Measurements from ENCODE around the gene PSMC4. TPM values are rescaled to one million over a fixed set of nuclear protein-coding genes. Genes with fewer than 3 reads are reported as not detected.

The PSMC4 gene
- total RNA-seq, 1 experiment from 2014 or later: 111 TPM

DNA sequence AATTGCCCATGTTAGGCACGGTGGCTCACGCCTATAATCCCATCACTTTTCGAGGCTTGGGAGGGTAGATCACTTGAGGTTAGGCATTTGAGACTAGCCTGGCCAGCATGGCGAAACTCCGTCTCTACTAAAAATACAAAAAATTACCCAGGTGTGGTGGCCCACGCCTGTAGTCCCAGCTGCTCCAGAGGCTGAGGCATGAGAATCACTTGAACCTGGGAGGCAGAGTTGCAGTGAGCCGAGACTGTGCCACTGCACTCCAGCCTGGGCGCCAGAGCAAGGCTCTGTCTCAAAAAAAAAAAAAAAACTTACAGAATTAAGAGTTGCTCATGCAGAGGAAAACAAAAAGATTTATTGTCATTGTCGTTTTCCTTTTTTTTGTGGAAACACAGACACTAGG is 3.4 kb upstream of the PSMC4 start:
- Histone ChIP-seq H3K27ac (ENCODE audit: insufficient read length, low read depth, low read length) (no peak overlapping the region), H4K8ac (replicated peaks; ENCODE audit: insufficient read length, low read depth, low read length) (no peak overlapping the region), H3K79me1 (ENCODE audit: insufficient read depth, low read depth, low read length, poor library complexity, severe bottlenecking) (peaks cover 5% of the 10 kb centered on the region), H2AK5ac (ENCODE audit: insufficient read length, low read length) (no peak overlapping the region), H2BK20ac (ENCODE audit: low read depth, low read length, poor library complexity, severe bottlenecking) (no peak overlapping the region), H3K14ac (ENCODE audit: insufficient read depth, low read length) (no peak overlapping the region), H3K4me2 (ENCODE audit: insufficient read depth, insufficient read length, low read length) (no peak overlapping the region), H2AFZ (ENCODE audit: low read length) (no peak overlapping the region), H3K79me2 (ENCODE audit: insufficient read depth, low read length) (peaks cover 8% of the 10 kb centered on the region; the same call in 1 of the 2 replicates), H2BK5ac (ENCODE audit: insufficient read length, low read length) (no peak overlapping the region), H3K23me2 (ENCODE audit: insufficient read length, low read depth, low read length, poor library complexity, severe bottlenecking) (peaks cover 4% of the 10 kb centered on the region), H4K5ac (ENCODE audit: insufficient read length, low read depth, low read length) (no peak overlapping the region), H3K56ac (ENCODE audit: insufficient read length, low read depth, low read length) (no peak overlapping the region), H3K9ac (ENCODE audit: extremely low read depth, insufficient read length, low read length) (no peak overlapping the region), H3K9me3 (ENCODE audit: control insufficient read depth, low read depth, low read length) (no peaks in the 10 kb centered on the region), H3T11ph (ENCODE audit: low read length) (no peak overlapping the region), H2BK12ac (ENCODE audit: insufficient read length, low read depth, low read length) (no peak overlapping the region), H3K4me1 (ENCODE audit: insufficient read depth, low read length) (peaks cover 7% of the 10 kb centered on the region; the same call in 1 of the 2 replicates), H3K27me3 (ENCODE audit: insufficient read depth, low read length) (no peaks in the 10 kb centered on the region; the same call in none of the 2 replicates), H2BK15ac (ENCODE audit: low read depth, low read length) (no peak overlapping the region), H3K4ac (ENCODE audit: low read depth, low read length) (no peak overlapping the region), H3K23ac (ENCODE audit: insufficient read length, low read depth, low read length) (no peak overlapping the region), H4K91ac (ENCODE audit: insufficient read length, low read depth, low read length) (no peak overlapping the region), H2BK120ac (ENCODE audit: low read depth, low read length, poor library complexity, severe bottlenecking) (no peak overlapping the region), H3K18ac (ENCODE audit: insufficient read length, low read depth, low read length) (no peak overlapping the region), H4K20me1 (ENCODE audit: control insufficient read depth, insufficient read depth, insufficient read length) (no peaks in the 10 kb centered on the region)
- Mint-ChIP-seq H3K4me3 (no peak overlapping the region), H3K9me3 (0 out of 5 replicates have a peak, but pooled peaks cover 0 to 4% of the 10 kb centered on the region in 2 experiments), H3K27ac (no peak overlapping the region), H3K4me1 (peaks cover 14 to 18% of the 10 kb centered on the region in 2 experiments), H3K36me3 (ENCODE audit: insufficient read depth in 1 of 3, low read depth in 3 of 3) (peaks cover 12 to 15% (median 13%) of the 10 kb centered on the region in 3 experiments; a peak in 6 of 7 replicates), H3K27me3 (ENCODE audit: low read depth) (no peaks in the 10 kb centered on the region; the same call in 1 of the 2 replicates)
- TF ChIP-seq, protein P1, sequence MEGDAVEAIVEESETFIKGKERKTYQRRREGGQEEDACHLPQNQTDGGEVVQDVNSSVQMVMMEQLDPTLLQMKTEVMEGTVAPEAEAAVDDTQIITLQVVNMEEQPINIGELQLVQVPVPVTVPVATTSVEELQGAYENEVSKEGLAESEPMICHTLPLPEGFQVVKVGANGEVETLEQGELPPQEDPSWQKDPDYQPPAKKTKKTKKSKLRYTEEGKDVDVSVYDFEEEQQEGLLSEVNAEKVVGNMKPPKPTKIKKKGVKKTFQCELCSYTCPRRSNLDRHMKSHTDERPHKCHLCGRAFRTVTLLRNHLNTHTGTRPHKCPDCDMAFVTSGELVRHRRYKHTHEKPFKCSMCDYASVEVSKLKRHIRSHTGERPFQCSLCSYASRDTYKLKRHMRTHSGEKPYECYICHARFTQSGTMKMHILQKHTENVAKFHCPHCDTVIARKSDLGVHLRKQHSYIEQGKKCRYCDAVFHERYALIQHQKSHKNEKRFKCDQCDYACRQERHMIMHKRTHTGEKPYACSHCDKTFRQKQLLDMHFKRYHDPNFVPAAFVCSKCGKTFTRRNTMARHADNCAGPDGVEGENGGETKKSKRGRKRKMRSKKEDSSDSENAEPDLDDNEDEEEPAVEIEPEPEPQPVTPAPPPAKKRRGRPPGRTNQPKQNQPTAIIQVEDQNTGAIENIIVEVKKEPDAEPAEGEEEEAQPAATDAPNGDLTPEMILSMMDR (conservative IDR thresholded peaks at IDR 0.05): no peak
- DNase-seq: no peak
- no CpG with 5 or more reads among the region's 9 CpGs for WGBS (ENCODE audit: extremely low coverage, insufficient read length, low lambda C conversion rate)
